Esophagus squamous epithelium (tissue), 5 donors: ENCODE data around the gene TMED8. TPM values are rescaled to one million over a fixed set of nuclear protein-coding genes. Genes with fewer than 3 reads are reported as not detected.

Experiments used
- DNase-seq: peaks from one replicate; lab custom pipeline; 2025; lab: John Stamatoyannopoulos, UW
- H3K27ac ChIP-seq, 4 donors: fragments of 200-600 bp; sonication (generic); one replicate each; pipeline ENCODE4 v1.5.1; 2016 to 2019; ENCODE audit warnings: mild to moderate bottlenecking in 1 of 4
- H3K27me3 ChIP-seq, 4 donors: fragments of 200-600 bp; sonication (generic); 1 replicate in 3 of 4; 2 replicates in 1 of 4; pipeline versions ENCODE4 v1.5.1 to v1.6.0; 2017 to 2021; ENCODE audit warnings: antibody characterized with exemption in 1 of 4
- H3K36me3 ChIP-seq, 3 donors: fragments of 200-600 bp; sonication (generic); one replicate each; pipeline ENCODE4 v1.5.1; 2016 to 2019
- H3K4me1 ChIP-seq, 3 donors: fragments of 200-600 bp; sonication (generic); one replicate each; pipeline ENCODE4 v1.5.1; 2017 to 2019
- H3K4me3 ChIP-seq, 4 donors: fragments of 200-600 bp; sonication (generic); 1 replicate in 3 of 4; 2 replicates in 1 of 4; pipeline ENCODE4 v1.5.1; 2016 to 2019; ENCODE audit warnings: mild to moderate bottlenecking in 2 of 4, moderate library complexity in 1 of 4
- H3K9me3 ChIP-seq, 3 donors: fragments of 200-600 bp; sonication (generic); one replicate each; pipeline ENCODE4 v1.5.1; 2016 to 2019
- POLR2A ChIP-seq, 4 donors: fragments of 450-650 bp; IDR thresholded peaks; one replicate each; pipeline ENCODE4 v1.6.1; 2017; ENCODE audit warnings: antibody characterized with exemption in 4 of 4, mild to moderate bottlenecking in 4 of 4, moderate library complexity in 3 of 4
- WGBS, 2 donors: methylation state at CpG; one replicate each; pipeline ENCODE4 v1.1.5; 2018; 5-methylcytosine and 5-hydroxymethylcytosine counted together
- intact Hi-C: fragments of 100-400 bp; cut with DNase I; formaldehyde crosslinking; loops from one replicate; pipeline ENCODE4 v1.15.0; 2022
- total RNA-seq, 4 donors: library from RNA; depleted of rRNA; stranded (reverse); fragments of >200 nt; gene quantifications; one replicate each; pipeline ENCODE4 v1.1.0, GENCODE V29; 2016
- TF ChIP-seq, protein P1 (sequence below), 6 experiments: fragments of 450-650 bp in 4 of 6; fragments of 200-600 bp in 2 of 6; sonication (generic) in 2 of 6; IDR thresholded peaks; one replicate each; pipeline ENCODE4 v1.5.1; 2016 to 2019; ENCODE audit warnings: antibody characterized with exemption in 6 of 6, mild to moderate bottlenecking in 4 of 6, moderate library complexity in 4 of 6
- donor health status: DM: yes; HTN: yes; CAD: no.

TMED8 gene
- total RNA-seq, 4 donors from 2014 or later, result 4.4 to 9.3 (median 8.0) TPM

DNA sequence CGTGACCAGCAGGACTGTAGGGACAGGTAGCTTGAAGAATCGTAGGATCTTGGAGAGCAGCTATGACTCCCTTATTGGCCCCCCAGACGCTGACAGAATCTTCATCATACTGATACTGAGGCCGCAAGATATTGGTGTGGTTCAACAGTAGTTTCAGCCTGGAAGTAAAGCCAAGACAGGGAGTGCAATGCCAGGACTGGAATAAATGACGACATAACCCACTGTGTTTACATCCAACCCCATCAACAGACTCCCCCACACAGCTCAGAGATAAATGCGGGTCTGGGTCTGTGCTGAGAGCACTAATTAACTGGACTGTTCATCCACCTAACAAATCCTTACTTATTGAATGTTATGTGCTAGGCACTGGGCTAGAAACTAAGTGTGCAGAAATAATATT lies 29.8 kb upstream of the TMED8 start:
- Histone ChIP-seq H3K9me3 (no peaks in the 10 kb centered on the region), H3K36me3 (no peaks in the 10 kb centered on the region), H3K4me3 (no peak overlapping the region), H3K4me1 (no peaks in the 10 kb centered on the region), H3K27ac (no peak overlapping the region), H3K27me3 (no peaks in the 10 kb centered on the region)
- no peak for DNase-seq
- intact Hi-C loops, result no loop called here
- TF ChIP-seq, protein P1, sequence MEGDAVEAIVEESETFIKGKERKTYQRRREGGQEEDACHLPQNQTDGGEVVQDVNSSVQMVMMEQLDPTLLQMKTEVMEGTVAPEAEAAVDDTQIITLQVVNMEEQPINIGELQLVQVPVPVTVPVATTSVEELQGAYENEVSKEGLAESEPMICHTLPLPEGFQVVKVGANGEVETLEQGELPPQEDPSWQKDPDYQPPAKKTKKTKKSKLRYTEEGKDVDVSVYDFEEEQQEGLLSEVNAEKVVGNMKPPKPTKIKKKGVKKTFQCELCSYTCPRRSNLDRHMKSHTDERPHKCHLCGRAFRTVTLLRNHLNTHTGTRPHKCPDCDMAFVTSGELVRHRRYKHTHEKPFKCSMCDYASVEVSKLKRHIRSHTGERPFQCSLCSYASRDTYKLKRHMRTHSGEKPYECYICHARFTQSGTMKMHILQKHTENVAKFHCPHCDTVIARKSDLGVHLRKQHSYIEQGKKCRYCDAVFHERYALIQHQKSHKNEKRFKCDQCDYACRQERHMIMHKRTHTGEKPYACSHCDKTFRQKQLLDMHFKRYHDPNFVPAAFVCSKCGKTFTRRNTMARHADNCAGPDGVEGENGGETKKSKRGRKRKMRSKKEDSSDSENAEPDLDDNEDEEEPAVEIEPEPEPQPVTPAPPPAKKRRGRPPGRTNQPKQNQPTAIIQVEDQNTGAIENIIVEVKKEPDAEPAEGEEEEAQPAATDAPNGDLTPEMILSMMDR (IDR thresholded peaks at IDR 0.05), result no peak
- no peak for TF ChIP-seq POLR2A (IDR thresholded peaks at IDR 0.05)
- 60 to 66% methylated on average over 6 of the region's 6 CpGs for WGBS, 2 donors

DNA sequence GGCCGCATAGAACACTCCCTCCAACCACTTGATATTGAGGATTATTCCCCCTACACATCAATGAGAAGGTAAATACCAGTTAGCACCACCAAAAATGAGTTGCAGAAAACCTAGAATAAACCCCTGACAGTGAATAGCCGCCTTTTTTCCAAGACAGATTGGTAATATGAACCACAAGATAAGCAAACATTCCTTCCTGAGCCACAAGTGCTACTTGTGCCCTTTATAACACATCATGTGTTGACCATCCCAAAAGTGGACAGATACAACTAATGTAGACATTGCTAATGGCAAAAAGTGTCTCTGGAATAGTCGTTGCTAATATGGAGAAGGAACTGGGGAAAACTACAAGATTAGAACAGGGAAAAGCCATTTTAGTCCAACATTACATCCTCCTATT lies 29.2 kb upstream of the TMED8 start:
- H3K9me3 ChIP-seq, result no peaks in the 10 kb centered on the region
- H3K27ac ChIP-seq, result no peak overlapping the region
- no peak overlapping the region for H3K4me3 ChIP-seq
- intact Hi-C loops, result no loop called here
- no peaks in the 10 kb centered on the region for H3K4me1 ChIP-seq
- TF ChIP-seq, protein P1 (IDR thresholded peaks at IDR 0.05), result no peak
- no peak for TF ChIP-seq POLR2A (IDR thresholded peaks at IDR 0.05)
- no peak for DNase-seq
- 58 to 61% methylated on average over 3 of the region's 3 CpGs for WGBS, 2 donors
- H3K36me3 ChIP-seq, result no peaks in the 10 kb centered on the region
- H3K27me3 ChIP-seq, result no peaks in the 10 kb centered on the region

DNA sequence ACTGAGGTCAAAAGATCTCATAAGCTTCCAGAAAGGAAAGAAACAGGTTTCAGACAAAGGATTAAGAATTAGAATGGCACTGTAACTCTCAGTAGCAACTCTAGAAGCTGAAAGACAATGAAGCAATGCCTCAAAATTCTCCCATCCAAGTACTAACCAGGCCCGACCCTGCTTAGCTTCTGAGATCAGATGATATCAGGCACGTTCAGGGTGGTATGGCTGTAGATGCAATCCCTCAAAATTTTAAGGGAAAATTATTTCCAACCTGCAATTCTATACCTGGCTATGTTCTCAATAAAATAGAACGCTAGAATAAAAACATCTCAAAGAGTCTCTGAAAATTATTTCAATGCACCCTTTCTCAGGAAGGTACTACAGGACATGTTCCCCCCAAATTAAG lies 26.9 kb upstream of the TMED8 start:
- no peak for DNase-seq
- WGBS, 2 donors, result 71 to 74% methylated on average over 3 of the region's 3 CpGs
- TF ChIP-seq, protein P1 (IDR thresholded peaks at IDR 0.05), result no peak
- TF ChIP-seq POLR2A (IDR thresholded peaks at IDR 0.05), result no peak
- Histone ChIP-seq H3K4me3 (no peak overlapping the region), H3K4me1 (no peaks in the 10 kb centered on the region), H3K27me3 (no peaks in the 10 kb centered on the region), H3K36me3 (no peaks in the 10 kb centered on the region), H3K27ac (no peak overlapping the region), H3K9me3 (no peaks in the 10 kb centered on the region)
- intact Hi-C loops, result no loop called here

DNA sequence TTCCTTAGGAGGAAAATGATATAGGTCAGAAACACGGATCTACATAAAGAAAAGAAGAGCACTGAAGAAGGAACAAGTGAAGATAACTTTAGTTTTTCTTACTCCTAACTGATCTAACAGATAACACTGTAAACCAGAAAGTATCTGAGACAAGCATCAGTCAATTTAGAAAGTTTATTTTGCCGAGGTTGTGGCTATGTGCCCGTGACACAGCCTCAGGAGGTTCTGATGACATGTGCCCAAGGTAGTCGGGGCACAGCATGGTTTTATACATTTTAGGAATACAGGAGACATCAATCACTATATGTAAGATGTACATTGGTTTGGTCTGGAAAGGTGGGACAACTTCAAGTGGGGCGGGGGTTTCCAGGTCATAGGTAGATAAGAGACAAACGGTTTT lies 23.3 kb upstream of the TMED8 start:
- H3K9me3 ChIP-seq, result no peaks in the 10 kb centered on the region
- no peak for TF ChIP-seq POLR2A (IDR thresholded peaks at IDR 0.05)
- TF ChIP-seq, protein P1 (IDR thresholded peaks at IDR 0.05), result no peak
- H3K4me1 ChIP-seq, result no peaks in the 10 kb centered on the region
- 69 to 79% methylated on average over 6 of the region's 6 CpGs for WGBS, 2 donors
- DNase-seq, result no peak
- no peaks in the 10 kb centered on the region for H3K27me3 ChIP-seq
- no peak overlapping the region for H3K4me3 ChIP-seq
- no peak overlapping the region for H3K27ac ChIP-seq
- no peaks in the 10 kb centered on the region for H3K36me3 ChIP-seq
- intact Hi-C loops, result no loop called here

DNA sequence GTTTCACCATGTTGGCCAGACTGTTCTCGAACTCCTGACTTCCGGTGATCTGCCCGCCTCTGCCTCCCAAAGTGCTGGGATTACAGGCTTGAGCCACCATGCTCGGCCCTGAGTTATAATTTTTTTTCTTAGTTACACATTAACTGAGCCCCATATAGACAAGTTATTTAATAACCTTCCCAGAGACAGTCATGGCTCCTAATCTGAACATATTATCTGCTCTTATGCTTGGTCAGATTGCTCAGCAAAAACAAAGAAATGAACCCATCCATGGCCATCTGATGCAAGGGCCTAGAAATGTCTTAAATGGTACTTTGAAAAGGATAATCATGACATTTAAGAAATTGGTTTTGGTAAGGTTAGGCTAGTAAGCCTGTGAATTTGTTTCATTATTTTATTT lies 13.3 kb upstream of the TMED8 start:
- H3K9me3 ChIP-seq, result no peaks in the 10 kb centered on the region
- H3K4me1 ChIP-seq, result no peaks in the 10 kb centered on the region
- H3K4me3 ChIP-seq, result no peak overlapping the region
- no peak for DNase-seq
- intact Hi-C loops, result no loop called here
- 92 to 94% methylated on average over 4 of the region's 4 CpGs for WGBS, 2 donors
- no peaks in the 10 kb centered on the region for H3K27me3 ChIP-seq
- H3K36me3 ChIP-seq, result no peaks in the 10 kb centered on the region
- H3K27ac ChIP-seq, result no peak overlapping the region
- TF ChIP-seq, protein P1 (IDR thresholded peaks at IDR 0.05), result no peak
- no peak for TF ChIP-seq POLR2A (IDR thresholded peaks at IDR 0.05)
